GM12878 (cell line): ENCODE results near the gene CTNNBL1.

Experiments used
- BRCA1 ChIP-seq: IDR thresholded peaks from 2 replicates; pipeline ENCODE4 v1.6.1; 2011; ENCODE audit warnings: low read depth, low read length, improper control_type of control experiment
- RCOR1 ChIP-seq: conservative IDR thresholded peaks from 2 replicates; pipeline ENCODE4 v1.6.1; 2012; ENCODE audit warnings: low read depth, low read length, improper control_type of control experiment
- SIN3A ChIP-seq: IDR thresholded peaks from 2 replicates; pipeline ENCODE4 v1.6.1; 2012; ENCODE audit warnings: low read depth, low read length, improper control_type of control experiment

DNA sequence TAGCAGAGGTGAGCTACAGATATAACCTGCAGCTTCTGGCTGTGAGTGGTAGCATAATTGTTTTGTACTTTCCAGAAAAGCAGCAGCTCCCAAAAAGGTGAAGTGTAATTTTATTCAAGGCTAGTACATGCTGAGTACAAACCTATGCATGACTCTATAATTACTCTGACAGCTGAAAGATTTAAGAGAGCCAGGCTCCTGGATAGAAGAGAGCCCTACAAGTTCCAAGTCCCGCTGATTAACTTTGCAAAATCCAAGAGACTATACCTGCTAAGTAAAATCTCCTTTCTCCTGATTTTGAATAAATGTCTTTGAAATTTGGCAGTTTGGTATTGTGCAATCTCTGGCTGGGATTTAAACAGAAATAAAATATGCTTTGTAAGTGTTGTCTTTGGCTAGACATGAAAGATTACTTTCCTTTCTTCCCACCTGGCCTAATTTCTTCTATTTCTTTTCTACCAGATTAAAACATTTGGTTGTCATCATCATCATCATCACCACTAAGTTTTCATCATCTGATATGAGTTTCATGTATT, 79.5 kb downstream of the CTNNBL1 start:
- TF ChIP-seq RCOR1 (no peak), SIN3A (no peak), BRCA1 (no peak)
